Fibroblast of lung (primary cell): Measurements from ENCODE around the gene ASB3.

Source experiments
- EZH2 ChIP-seq: IDR thresholded peaks from 2 replicates; pipeline ENCODE4 v1.5.1; 2012; ENCODE audit warnings: low read length, control low read depth, mild to moderate bottlenecking; ENCODE audit errors: missing control alignments
- TF ChIP-seq, protein P1 (sequence below), 2 donors: IDR thresholded peaks in 1 of 2; conservative IDR thresholded peaks in 1 of 2; 1 replicate in 1 of 2; 2 replicates in 1 of 2; pipeline ENCODE4 v1.5.1; 2011 to 2012; ENCODE audit warnings: low read length in 2 of 2, control low read depth in 1 of 2, inconsistent platforms in 1 of 2, low read depth in 1 of 2, mild to moderate bottlenecking in 1 of 2

DNA sequence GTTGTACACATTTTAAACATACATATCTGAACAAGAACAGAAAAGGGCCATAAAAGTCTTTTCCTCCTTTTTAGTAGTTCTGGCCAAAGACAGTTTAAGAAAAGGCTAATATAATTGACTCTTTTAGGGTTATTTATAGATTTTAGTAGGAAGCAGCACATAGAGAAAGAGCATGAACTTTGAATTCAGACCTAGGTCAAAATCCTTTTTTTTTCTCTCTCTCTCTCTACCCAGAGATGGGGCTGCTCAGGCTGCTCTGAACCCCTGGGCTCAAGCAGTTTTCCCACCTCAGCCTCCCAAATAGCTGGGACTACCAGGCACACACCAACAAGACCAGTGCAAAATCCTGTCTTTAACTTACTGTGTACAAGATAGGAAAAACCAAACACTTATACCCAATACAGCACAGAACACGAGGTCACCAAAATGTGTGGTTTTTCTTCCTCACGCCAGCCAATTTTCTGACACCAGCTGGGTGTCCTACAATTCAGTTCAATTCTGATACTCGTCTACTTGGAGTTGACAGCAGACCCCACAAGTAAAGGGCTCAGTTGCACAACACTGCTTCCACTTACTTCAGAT is 32.2 kb upstream of the ASB3 start:
- TF ChIP-seq, protein P1, sequence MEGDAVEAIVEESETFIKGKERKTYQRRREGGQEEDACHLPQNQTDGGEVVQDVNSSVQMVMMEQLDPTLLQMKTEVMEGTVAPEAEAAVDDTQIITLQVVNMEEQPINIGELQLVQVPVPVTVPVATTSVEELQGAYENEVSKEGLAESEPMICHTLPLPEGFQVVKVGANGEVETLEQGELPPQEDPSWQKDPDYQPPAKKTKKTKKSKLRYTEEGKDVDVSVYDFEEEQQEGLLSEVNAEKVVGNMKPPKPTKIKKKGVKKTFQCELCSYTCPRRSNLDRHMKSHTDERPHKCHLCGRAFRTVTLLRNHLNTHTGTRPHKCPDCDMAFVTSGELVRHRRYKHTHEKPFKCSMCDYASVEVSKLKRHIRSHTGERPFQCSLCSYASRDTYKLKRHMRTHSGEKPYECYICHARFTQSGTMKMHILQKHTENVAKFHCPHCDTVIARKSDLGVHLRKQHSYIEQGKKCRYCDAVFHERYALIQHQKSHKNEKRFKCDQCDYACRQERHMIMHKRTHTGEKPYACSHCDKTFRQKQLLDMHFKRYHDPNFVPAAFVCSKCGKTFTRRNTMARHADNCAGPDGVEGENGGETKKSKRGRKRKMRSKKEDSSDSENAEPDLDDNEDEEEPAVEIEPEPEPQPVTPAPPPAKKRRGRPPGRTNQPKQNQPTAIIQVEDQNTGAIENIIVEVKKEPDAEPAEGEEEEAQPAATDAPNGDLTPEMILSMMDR (conservative IDR thresholded peaks at IDR 0.05 in 1 of 2, IDR thresholded peaks at IDR 0.05 in 1 of 2; ENCODE audit: low read depth in 1 of 2, low read length in 2 of 2) = no peak
- TF ChIP-seq EZH2 = no peak
